ENCODE measurements around the gene PLOD1.
"Not testable (repeated sequence)": the region's sequence is repeated elsewhere in the genome, so short reads cannot be mapped to it uniquely, and the experiment has no call there.

The PLOD1 gene

DNA sequence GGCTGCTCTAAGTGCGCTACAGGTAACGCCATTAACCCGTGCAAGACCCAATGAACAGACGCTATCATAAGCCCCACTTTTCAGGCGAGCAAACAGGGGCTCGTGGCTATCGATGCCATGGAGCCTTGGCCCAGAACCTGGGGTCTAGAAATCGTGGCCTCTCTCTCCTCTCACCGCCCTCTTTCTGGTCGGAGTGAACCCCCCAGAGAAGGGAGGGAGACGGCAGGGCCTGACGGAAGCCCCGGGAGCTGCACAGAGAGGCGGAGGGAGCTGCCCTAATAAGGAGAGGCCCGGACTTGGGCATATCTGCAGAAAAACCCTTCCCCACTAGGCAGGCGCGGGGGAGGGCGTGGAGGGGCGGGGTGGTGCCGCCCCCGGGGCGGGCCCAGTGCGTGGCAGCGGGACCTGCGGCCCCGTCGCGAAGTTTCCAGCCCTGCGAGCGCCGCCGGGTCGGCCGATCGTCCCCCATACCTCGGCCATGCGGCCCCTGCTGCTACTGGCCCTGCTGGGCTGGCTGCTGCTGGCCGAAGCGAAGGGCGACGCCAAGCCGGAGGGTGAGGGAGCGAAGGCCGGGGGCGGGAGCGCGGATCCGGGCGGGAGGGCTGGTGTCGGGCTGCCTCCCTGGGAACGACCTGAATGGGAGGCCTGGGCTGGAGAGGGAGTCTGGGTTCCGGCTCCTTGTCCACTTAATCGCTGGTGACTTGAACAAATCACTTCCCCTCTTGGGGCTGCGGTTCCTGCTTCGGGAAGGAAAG lies at the start of gene PLOD1:
Gene PLOD1 (plus strand): TSS at position 416 of the 755 bp plus-strand sequence. CDS start 63 bp downstream, at position 479.
- DNase-seq, result peak; percentile 78

- DNase-seq, result no peak
These were observed 48.6 kb upstream of the PLOD1 start for GRCh38 chr1:11885916-11886315.

GRCh38 chr1:11886986-11887665 lies 47.4 kb upstream of the PLOD1 start:
- DNase-seq, result no peak

DNA sequence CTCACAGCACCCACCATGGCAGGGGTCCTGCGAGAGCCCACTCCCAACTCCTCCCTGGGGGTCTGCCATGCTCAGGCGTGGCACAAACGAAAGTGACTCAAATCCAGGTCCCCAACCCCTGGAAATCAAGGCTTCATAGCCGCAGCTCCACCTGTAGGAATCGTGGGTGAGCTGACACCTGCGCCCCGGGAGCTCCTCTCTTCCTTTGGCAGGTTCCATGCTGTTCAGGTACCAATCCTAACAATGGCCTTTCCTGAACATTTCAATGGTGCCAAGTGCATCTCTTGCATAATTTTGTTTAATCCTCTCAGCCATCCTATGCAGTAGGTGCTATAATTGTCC lies 46.9 kb upstream of the PLOD1 start:
- DNase-seq, result no peak

GRCh38 chr1:11888206-11888876 lies 46.2 kb upstream of the PLOD1 start:
- DNase-seq, result no peak

GRCh38 chr1:11888877-11889208 lies 45.7 kb upstream of the PLOD1 start:
- no peak for DNase-seq

GRCh38 chr1:11891433-11892186 lies 42.9 kb upstream of the PLOD1 start:
- no peak for DNase-seq

DNA sequence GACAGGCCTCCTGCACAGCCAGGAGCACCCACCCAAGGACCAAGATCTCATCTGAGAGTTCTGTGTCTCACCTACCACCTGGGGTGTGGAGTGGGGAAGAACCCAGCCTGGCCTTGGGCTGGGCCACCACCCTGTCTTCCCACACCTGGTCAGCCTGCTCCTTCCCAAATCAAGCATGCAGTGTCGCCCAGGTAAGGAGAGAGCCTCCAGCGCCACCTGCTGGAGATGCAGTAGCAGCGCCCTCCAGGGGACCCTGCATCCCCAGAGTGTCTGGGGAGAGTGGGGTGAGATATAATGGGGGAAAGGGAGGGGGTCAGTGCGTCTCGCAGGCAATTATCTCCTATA lies 40.6 kb upstream of the PLOD1 start:
- peak; percentile 49 for DNase-seq

GRCh38 chr1:11894501-11894900 lies 40.0 kb upstream of the PLOD1 start:
- not testable (repeated sequence) for DNase-seq

GRCh38 chr1:11898086-11898785 lies 36.3 kb upstream of the PLOD1 start:
- DNase-seq, result no peak

GRCh38 chr1:11898831-11899467 lies 35.6 kb upstream of the PLOD1 start:
- DNase-seq, result no peak

GRCh38 chr1:11901446-11901845 lies 33.1 kb upstream of the PLOD1 start:
- not testable (repeated sequence) for DNase-seq

GRCh38 chr1:11903210-11903609 lies 31.3 kb upstream of the PLOD1 start:
- no peak for DNase-seq

- DNase-seq, result not testable (repeated sequence)
These were observed 30.4 kb upstream of the PLOD1 start for GRCh38 chr1:11904156-11904555.

DNA sequence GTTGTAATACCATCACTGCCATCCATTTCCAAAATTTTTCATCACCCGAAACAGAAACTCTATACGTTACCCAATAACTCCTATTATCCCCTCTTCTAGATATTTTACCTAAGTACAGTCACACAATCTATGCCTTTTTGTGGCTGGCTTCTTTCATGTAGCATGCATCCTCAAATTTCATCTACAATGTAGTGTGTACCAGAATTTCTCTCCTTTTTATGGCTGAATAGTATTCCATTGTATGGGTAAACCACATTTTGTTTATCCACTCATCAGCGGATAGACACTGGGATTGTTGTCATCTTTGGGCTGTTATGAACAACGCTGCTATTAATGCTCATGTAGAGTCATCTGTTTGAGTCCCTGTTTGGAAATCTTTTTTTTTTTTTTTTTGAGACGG lies 29.5 kb upstream of the PLOD1 start:
- DNase-seq, result no peak

DNA sequence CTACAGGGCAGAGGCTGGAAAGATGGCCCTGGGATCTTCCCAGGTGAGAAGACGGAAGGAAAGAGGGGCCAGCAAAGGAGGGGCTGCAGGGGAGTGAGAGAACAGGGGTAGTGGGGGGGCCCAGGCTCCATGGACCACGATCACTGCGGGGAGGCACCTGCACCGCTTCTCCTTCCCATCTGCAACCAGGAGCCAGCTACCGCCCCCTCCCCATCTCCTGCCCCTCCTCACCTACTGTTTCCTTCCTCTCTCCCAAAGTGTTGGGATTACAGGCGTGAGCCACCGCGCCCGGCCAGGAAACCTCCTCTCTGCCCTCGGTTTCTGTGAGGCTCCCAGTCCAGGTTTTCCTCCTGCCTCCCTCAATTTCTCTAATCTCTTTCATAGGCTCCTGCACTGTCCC lies 27.6 kb upstream of the PLOD1 start:
- DNase-seq, result no peak

DNA sequence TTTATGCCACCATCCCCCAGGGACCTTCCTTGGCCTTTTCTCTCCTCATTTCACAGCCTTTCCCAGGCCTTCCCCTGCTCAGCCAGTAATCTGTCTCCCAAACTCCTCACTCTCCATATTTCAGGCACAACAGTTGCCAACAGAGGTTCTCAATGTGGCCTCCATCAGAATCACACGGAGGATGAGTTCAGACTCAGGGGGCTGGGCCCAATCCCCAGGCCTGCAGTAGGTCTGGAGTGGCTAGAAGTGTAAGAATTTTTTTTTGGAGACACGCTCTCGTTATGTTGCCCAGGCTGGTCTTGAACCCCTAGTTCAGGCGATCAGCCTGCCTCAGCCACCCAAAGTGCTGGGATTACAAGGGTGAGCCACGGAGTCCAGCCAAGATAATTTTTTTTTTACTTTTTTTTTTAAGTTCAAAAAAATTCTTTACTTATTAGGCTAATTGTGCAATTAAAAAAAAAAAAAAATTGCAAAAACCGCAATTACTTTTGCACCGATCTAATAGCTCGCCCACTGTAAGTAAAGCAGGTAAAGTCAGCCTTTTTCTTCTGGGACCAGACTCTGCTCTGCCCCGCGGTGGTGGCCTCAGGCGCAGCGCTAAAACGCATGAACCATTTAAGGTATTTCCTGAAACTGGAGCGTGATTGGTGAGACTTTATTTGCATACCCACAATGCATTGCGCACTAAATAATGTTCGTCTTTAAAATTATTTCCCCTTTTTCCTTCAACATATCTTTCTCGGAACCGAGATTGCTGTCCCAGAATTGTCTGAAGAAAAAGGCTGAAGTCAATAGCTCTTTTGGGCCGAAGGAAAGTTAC lies 27.0 kb upstream of the PLOD1 start:
- peak; percentile 83 for DNase-seq

DNA sequence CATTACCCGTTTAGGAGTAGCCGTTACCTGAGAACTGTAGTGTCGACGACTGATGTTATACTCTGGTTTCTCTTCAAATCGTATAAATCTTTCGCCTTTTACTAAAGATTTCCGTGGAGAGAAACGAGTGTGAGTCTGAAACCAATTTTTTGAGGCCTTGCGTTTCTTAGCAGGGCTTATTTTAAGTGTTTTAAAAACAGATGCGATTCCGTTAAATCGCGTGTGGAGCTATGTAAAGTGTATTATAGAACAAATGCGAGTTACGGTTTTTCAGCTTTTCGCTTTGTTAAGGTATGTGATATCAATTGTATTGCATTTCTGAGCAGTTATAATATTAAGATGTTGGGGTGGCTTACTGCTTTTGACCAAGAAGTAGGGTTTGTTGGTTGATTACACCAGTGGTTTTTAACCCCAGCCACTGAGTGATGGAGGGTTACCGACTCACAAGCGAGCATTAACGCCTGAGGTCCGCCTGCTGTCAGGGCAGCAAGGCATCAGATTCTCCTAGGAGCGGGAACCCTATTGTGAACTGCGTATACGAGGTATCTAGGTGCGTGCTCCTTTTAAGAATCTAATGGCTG lies 26.3 kb upstream of the PLOD1 start:
- DNase-seq, result peak; percentile 82

DNA sequence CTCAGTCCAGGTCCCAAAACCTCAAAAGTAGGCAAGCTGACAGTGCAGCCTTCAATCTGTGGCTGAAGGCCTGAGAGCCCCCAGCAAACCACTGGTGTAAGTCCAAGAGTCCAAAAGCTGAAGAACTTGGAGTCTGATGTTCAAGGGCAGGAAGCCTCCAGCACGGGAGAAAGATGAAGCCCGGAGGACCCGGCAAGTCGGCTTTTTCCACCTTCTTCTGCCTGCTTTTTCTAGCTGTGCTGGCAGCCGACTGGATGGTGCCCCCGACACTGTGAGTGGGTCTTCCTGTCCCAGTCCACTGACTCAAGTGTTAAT lies 23.6 kb upstream of the PLOD1 start:
- not testable (repeated sequence) for DNase-seq

DNA sequence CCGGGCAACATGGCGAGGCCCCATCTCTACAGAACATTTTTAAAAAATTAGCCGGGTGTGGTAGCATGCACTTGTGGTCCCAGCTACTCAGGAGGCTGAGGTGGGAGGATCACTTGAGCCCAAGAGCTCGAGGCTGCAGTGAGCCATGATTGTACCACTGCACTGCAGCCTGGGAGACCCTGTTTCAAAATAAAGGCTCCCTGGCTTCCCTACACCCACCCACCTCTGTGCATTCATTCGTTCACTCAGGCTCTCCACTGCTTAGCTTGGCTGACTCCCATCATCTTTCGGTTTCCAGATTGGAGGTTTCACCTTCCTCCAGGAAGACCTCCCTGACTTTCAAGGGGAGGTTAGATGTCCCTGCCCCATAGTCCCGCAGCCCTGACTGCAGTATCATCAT lies 22.5 kb upstream of the PLOD1 start:
- DNase-seq, result no peak

Measured in stimulated activated naive CD4-positive, alpha-beta T cell treated with Interleukin-2 at 50 U/mL for 16 hours (primary cell).